HG03442 (cell line): ENCODE measurements around the gene SDHC.
A peak's percentile ranks its signal among the peaks of the same experiment; 100 is the strongest.
"Not testable (repeated sequence)": the region's sequence is repeated elsewhere in the genome, so short reads cannot be mapped to it uniquely, and the experiment has no call there.

Source experiments
- ATAC-seq: cut with Tn5 transposase; IDR thresholded peaks from one replicate; pipeline ENCODE4 v1.9.1; 2021; ENCODE audit warnings: mild to moderate bottlenecking, moderate library complexity; ENCODE audit not compliant: unreplicated experiment

SDHC gene

GRCh38 chr1:161309868-161310267, 4.3 kb upstream of the SDHC start, which contains the start of gene MPZ:
MPZ (minus strand) TSS chr1:161309968; CDS start chr1:161309905, 63 bp downstream.
- no peak for ATAC-seq

GRCh38 chr1:161311595-161312181, 2.5 kb upstream of the SDHC start:
- ATAC-seq = no peak

- no peak for ATAC-seq
These were observed 504 bp upstream of the SDHC start for GRCh38 chr1:161313554-161314200.

- ATAC-seq = not testable (repeated sequence)
These were observed 1.9 kb downstream of the SDHC start for GRCh38 chr1:161315841-161316674.

GRCh38 chr1:161324020-161324419, 9.8 kb downstream of the SDHC start:
- ATAC-seq = no peak

- ATAC-seq = no peak
These were observed 16.2 kb downstream of the SDHC start for GRCh38 chr1:161330346-161330745.

- no peak for ATAC-seq
These were observed 19.0 kb downstream of the SDHC start for GRCh38 chr1:161333166-161333565.

GRCh38 chr1:161335796-161336195, 21.6 kb downstream of the SDHC start:
- ATAC-seq = no peak

GRCh38 chr1:161342177-161342576, 28.0 kb downstream of the SDHC start:
- ATAC-seq = no peak

- no peak for ATAC-seq
These were observed 28.6 kb downstream of the SDHC start for GRCh38 chr1:161342821-161343220.

- ATAC-seq = no peak
These were observed 36.5 kb downstream of the SDHC start for GRCh38 chr1:161350671-161351070.

- ATAC-seq = no peak
These were observed 37.3 kb downstream of the SDHC start for GRCh38 chr1:161351482-161351881.

- no peak for ATAC-seq
These were observed 42.9 kb downstream of the SDHC start for GRCh38 chr1:161357073-161357472.

GRCh38 chr1:161359291-161359690, 45.1 kb downstream of the SDHC start:
- no peak for ATAC-seq

GRCh38 chr1:161364332-161364731, 50.2 kb downstream of the SDHC start:
- ATAC-seq = no peak

GRCh38 chr1:161365207-161365606, 51.0 kb downstream of the SDHC start:
- no peak for ATAC-seq

GRCh38 chr1:161367684-161368400, 53.7 kb downstream of the SDHC start, which contains the start of gene CFAP126:
CFAP126 (minus strand) TSS chr1:161367876; CDS start chr1:161367868, 8 bp downstream.
- peak; percentile 95 for ATAC-seq

- no peak for ATAC-seq
These were observed 59.3 kb downstream of the SDHC start for GRCh38 chr1:161373442-161373841.

GRCh38 chr1:161374373-161374772, 60.2 kb downstream of the SDHC start:
- no peak for ATAC-seq

- ATAC-seq = no peak
These were observed 63.8 kb downstream of the SDHC start for GRCh38 chr1:161378014-161378413.

GRCh38 chr1:161379071-161379470, 64.9 kb downstream of the SDHC start:
- ATAC-seq = no peak
